ENCODE data around the gene SOWAHC. TPM values are rescaled to one million over a fixed set of nuclear protein-coding genes. Genes with fewer than 3 reads are reported as not detected.
"Not testable (repeated sequence)": the region's sequence is repeated elsewhere in the genome, so short reads cannot be mapped to it uniquely, and the experiment has no call there.

Gene SOWAHC
- total RNA-seq, 1 experiment from 2014 or later: 18.5 TPM

- no peak for DNase-seq (ENCODE audit: low read depth in 1 of 2, low spot score in 2 of 2)
- no peaks in the 10 kb centered on the region for H3K36me3 ChIP-seq
- no peak overlapping the region for H3K4me3 ChIP-seq
- no peaks in the 10 kb centered on the region for H3K9me3 ChIP-seq (replicated peaks)
- H3K27ac ChIP-seq: no peak overlapping the region
- H3K27me3 ChIP-seq (replicated peaks): no peaks in the 10 kb centered on the region
- H3K4me1 ChIP-seq (replicated peaks): no peaks in the 10 kb centered on the region
Measured at GRCh38 chr2:109629867-109630266, 15.7 kb downstream of the SOWAHC start.

- Histone ChIP-seq H3K4me3 (no peak overlapping the region), H3K9me3 (replicated peaks) (no peaks in the 10 kb centered on the region), H3K27ac (no peak overlapping the region), H3K27me3 (replicated peaks) (no peaks in the 10 kb centered on the region), H3K36me3 (no peaks in the 10 kb centered on the region), H3K4me1 (replicated peaks) (no peaks in the 10 kb centered on the region)
- DNase-seq (ENCODE audit: low read depth in 1 of 2, low spot score in 2 of 2): no peak
Measured at GRCh38 chr2:109630441-109631430, 16.6 kb downstream of the SOWAHC start.

- H3K36me3 ChIP-seq: no peaks in the 10 kb centered on the region
- H3K4me1 ChIP-seq (replicated peaks): no peaks in the 10 kb centered on the region
- no peak overlapping the region for H3K4me3 ChIP-seq
- H3K27ac ChIP-seq: no peak overlapping the region
- no peak for DNase-seq (ENCODE audit: low read depth in 1 of 2, low spot score in 2 of 2)
- no peaks in the 10 kb centered on the region for H3K27me3 ChIP-seq (replicated peaks)
- no peaks in the 10 kb centered on the region for H3K9me3 ChIP-seq (replicated peaks)
Measured at GRCh38 chr2:109631741-109632140, 17.6 kb downstream of the SOWAHC start.

GRCh38 chr2:109632158-109632789 lies 18.1 kb downstream of the SOWAHC start:
- H3K27me3 ChIP-seq (replicated peaks): no peaks in the 10 kb centered on the region
- no peak overlapping the region for H3K4me3 ChIP-seq
- no peaks in the 10 kb centered on the region for H3K9me3 ChIP-seq (replicated peaks)
- no peaks in the 10 kb centered on the region for H3K36me3 ChIP-seq
- no peaks in the 10 kb centered on the region for H3K4me1 ChIP-seq (replicated peaks)
- no peak overlapping the region for H3K27ac ChIP-seq
- no peak for DNase-seq (ENCODE audit: low read depth in 1 of 2, low spot score in 2 of 2)

- no peak overlapping the region for H3K4me3 ChIP-seq
- no peaks in the 10 kb centered on the region for H3K27me3 ChIP-seq (replicated peaks)
- no peak overlapping the region for H3K27ac ChIP-seq
- H3K36me3 ChIP-seq: no peaks in the 10 kb centered on the region
- H3K9me3 ChIP-seq (replicated peaks): no peaks in the 10 kb centered on the region
- no peak for DNase-seq (ENCODE audit: low read depth in 1 of 2, low spot score in 2 of 2)
- H3K4me1 ChIP-seq (replicated peaks): no peaks in the 10 kb centered on the region
Measured at GRCh38 chr2:109633284-109633961, 19.3 kb downstream of the SOWAHC start.

- Histone ChIP-seq H3K27ac (no peak overlapping the region), H3K4me3 (no peak overlapping the region), H3K4me1 (replicated peaks) (no peaks in the 10 kb centered on the region), H3K27me3 (replicated peaks) (no peaks in the 10 kb centered on the region), H3K9me3 (replicated peaks) (no peaks in the 10 kb centered on the region), H3K36me3 (no peaks in the 10 kb centered on the region)
- no peak for DNase-seq (ENCODE audit: low read depth in 1 of 2, low spot score in 2 of 2)
Measured at GRCh38 chr2:109635426-109636304, 21.5 kb downstream of the SOWAHC start.

- Histone ChIP-seq H3K9me3 (replicated peaks) (no peaks in the 10 kb centered on the region), H3K36me3 (no peaks in the 10 kb centered on the region), H3K27me3 (replicated peaks) (no peaks in the 10 kb centered on the region), H3K4me1 (replicated peaks) (no peaks in the 10 kb centered on the region), H3K4me3 (no peak overlapping the region), H3K27ac (no peak overlapping the region)
- no peak for DNase-seq (ENCODE audit: low read depth in 1 of 2, low spot score in 2 of 2)
Measured at GRCh38 chr2:109636317-109636716, 22.2 kb downstream of the SOWAHC start.

- Histone ChIP-seq H3K27me3 (replicated peaks) (no peaks in the 10 kb centered on the region), H3K36me3 (no peaks in the 10 kb centered on the region), H3K4me1 (replicated peaks) (no peaks in the 10 kb centered on the region), H3K4me3 (no peak overlapping the region), H3K27ac (no peak overlapping the region), H3K9me3 (replicated peaks) (no peaks in the 10 kb centered on the region)
- DNase-seq (ENCODE audit: low read depth in 1 of 2, low spot score in 2 of 2): no peak
Measured at GRCh38 chr2:109637749-109638570, 23.8 kb downstream of the SOWAHC start.

GRCh38 chr2:109638795-109639194 lies 24.6 kb downstream of the SOWAHC start:
- Histone ChIP-seq H3K4me3 (no peak overlapping the region), H3K27ac (no peak overlapping the region), H3K36me3 (no peaks in the 10 kb centered on the region), H3K4me1 (replicated peaks) (no peaks in the 10 kb centered on the region), H3K9me3 (replicated peaks) (no peaks in the 10 kb centered on the region), H3K27me3 (replicated peaks) (no peaks in the 10 kb centered on the region)
- DNase-seq (ENCODE audit: low read depth in 1 of 2, low spot score in 2 of 2): no peak

GRCh38 chr2:109640000-109640399 lies 25.8 kb downstream of the SOWAHC start:
- H3K9me3 ChIP-seq (replicated peaks); H3K36me3 ChIP-seq; DNase-seq (ENCODE audit: low read depth in 1 of 2, low spot score in 2 of 2): not testable (repeated sequence)

GRCh38 chr2:109644571-109645275 lies 30.6 kb downstream of the SOWAHC start:
- Histone ChIP-seq H3K4me1 (replicated peaks) (peaks cover 21% of the 10 kb centered on the region), H3K36me3 (no peaks in the 10 kb centered on the region), H3K27ac (no peak overlapping the region), H3K9me3 (replicated peaks) (no peaks in the 10 kb centered on the region), H3K4me3 (no peak overlapping the region), H3K27me3 (replicated peaks) (no peaks in the 10 kb centered on the region)
- DNase-seq (ENCODE audit: low read depth in 1 of 2, low spot score in 2 of 2): peak in 1 of 2 experiments; percentile 33

More at GRCh38 chr2:109640000-109640399, 25.8 kb downstream of the SOWAHC start:
- not testable (repeated sequence) for H3K27ac ChIP-seq; H3K27me3 ChIP-seq (replicated peaks); H3K4me1 ChIP-seq (replicated peaks); H3K4me3 ChIP-seq
